Aorta (tissue), 5 donors: Measurements from ENCODE around the gene BTN2A1. TPM values are rescaled to one million over a fixed set of nuclear protein-coding genes. Genes with fewer than 3 reads are reported as not detected.
A peak's percentile ranks its signal among the peaks of the same experiment; 100 is the strongest.

Experiments used
- ATAC-seq: fragments of 200-7000 bp; cut with Tn5 transposase; one replicate; pipeline ENCODE4 v1.9.1; 2022; ENCODE audit warnings: moderate library complexity; ENCODE audit not compliant: low FRiP score
- DNase-seq, 2 donors: peaks; one replicate each; pipeline ENCODE4 v3.0.0-alpha.2; 2020
- H3K27ac ChIP-seq, 2 donors: one replicate each; pipeline ENCODE4 v1.5.1; 2013; ENCODE audit warnings: low read length in 2 of 2, mild to moderate bottlenecking in 2 of 2, moderate library complexity in 2 of 2, control low read depth in 1 of 2, inconsistent platforms in 1 of 2, low read depth in 1 of 2
- H3K27me3 ChIP-seq, 2 donors: one replicate each; pipeline ENCODE4 v1.6.1; 2013; ENCODE audit warnings: control low read depth in 1 of 2, low read length in 1 of 2, mild to moderate bottlenecking in 1 of 2, moderate library complexity in 1 of 2; ENCODE audit not compliant: insufficient read depth in 2 of 2, control insufficient read depth in 1 of 2
- H3K36me3 ChIP-seq, 2 donors: one replicate each; pipeline ENCODE4 v1.6.1; 2013; ENCODE audit warnings: control low read depth in 1 of 2, low read length in 1 of 2, mild to moderate bottlenecking in 1 of 2; ENCODE audit not compliant: insufficient read depth in 2 of 2, control insufficient read depth in 1 of 2
- H3K4me1 ChIP-seq, 2 donors: one replicate each; pipeline ENCODE4 v1.6.1; 2013; ENCODE audit warnings: low read length in 2 of 2, control low read depth in 1 of 2, mild to moderate bottlenecking in 1 of 2, moderate library complexity in 1 of 2; ENCODE audit not compliant: insufficient read depth in 2 of 2, control insufficient read depth in 1 of 2
- H3K4me3 ChIP-seq, 2 donors: one replicate each; pipeline ENCODE4 v1.5.1; 2013; ENCODE audit warnings: low read length in 2 of 2, control low read depth in 1 of 2, mild to moderate bottlenecking in 1 of 2
- H3K9me3 ChIP-seq: one replicate; pipeline ENCODE4 v1.6.1; 2013; ENCODE audit warnings: mild to moderate bottlenecking, low read length; ENCODE audit not compliant: control insufficient read depth
- WGBS, 2 donors: extraction: QIAGEN DNeasy Blood & Tissue Kit; methylation state at CpG; one replicate each; pipeline ENCODE4 v1.1.7; 2013; 5-methylcytosine and 5-hydroxymethylcytosine counted together
- intact Hi-C, 2 donors: fragments of 100-400 bp; cut with DNase I; formaldehyde crosslinking; loops; one replicate each; pipeline versions ENCODE4 v1.14.2 to v1.15.0; 2022
- polyA plus RNA-seq, 2 donors: library from polyadenylated mRNA; stranded (reverse); fragments of 200-250 nt; gene quantifications; one replicate each; pipeline ENCODE4 v1.2.3, GENCODE V29; 2013
- total RNA-seq, 2 donors: library from RNA; stranded (reverse); fragmentation: NEBNext Ultra II Directional; extraction: Animal tissue kit (Norgen Biotek cat#: 25700); gene quantifications; one replicate each; pipeline ENCODE4 v1.2.1, GENCODE V29; 2021
- donor health status: healthy with polysubstance abuse.
- donor health status: Bipolar disorder and iron deficiency.
- donor health status: DM: no; HTN: no; CAD: no.
- donor health status: DM: no; HTN: no; CAD: no.
- donor health status: DM: yes; HTN: yes; CAD: no.

The BTN2A1 gene
- total and polyA plus RNA-seq, 4 donors, result 14.1 to 41.6 (median 39.0) TPM

DNA sequence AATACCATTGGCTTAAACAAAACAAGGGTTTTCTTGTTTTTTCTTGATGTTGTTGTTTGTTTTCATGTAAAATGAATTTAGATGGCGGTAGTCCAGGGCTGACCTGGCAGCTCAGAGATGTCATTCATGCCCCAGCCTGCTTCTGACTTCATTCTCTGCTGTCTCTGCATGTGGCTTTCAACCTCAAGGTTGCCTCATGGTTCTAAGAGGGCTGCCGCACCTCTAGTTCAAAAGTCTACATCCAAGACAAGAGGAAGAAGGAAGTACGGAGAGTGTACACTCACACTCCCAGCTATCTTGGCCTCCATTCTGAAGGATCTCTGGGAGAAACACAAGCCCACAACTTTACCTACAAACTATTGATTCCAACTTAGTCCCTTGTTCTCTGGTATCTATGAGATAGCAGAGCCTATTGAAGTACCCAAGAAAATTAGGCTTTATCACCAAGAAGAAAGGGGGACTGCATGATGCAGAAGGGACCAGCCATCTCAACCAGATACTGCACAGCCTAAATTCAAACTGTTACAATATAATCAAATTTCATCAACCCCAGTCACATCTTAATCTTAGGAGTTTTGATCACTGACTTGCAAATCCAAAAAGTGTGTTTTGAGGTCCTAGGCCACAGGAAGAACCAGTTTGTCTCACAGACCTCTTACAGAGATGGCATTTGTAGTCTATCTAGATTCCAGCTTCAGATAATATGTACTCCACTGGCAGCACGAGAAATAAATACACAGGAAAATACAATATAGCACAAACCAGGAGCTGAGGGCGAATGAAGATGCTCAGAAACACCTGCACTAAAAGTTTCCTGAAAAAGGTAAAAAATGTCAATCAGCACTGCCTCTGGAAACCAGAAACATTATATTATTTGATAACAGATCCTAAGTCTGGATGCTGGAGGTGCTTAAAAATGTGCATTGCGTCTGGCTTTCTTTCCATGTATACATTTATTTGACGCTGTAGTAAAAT is 18.3 kb upstream of the BTN2A1 start:
- intact Hi-C loops, result no loop called here

GRCh38 chr6:26440977-26441358 is 16.8 kb upstream of the BTN2A1 start:
- 21 to 24% methylated on average over 2 of the region's 2 CpGs for WGBS, 2 donors
- H3K4me3 ChIP-seq, result peak overlapping the region; percentile 83 to 95
- H3K27me3 ChIP-seq, result no peaks in the 10 kb centered on the region
- no peak overlapping the region for H3K27ac ChIP-seq
- intact Hi-C loops, result no loop called here
- no peaks in the 10 kb centered on the region for H3K9me3 ChIP-seq
- no peaks in the 10 kb centered on the region for H3K36me3 ChIP-seq
- ATAC-seq (no peak), DNase-seq (no peak)
- H3K4me1 ChIP-seq, result no peaks in the 10 kb centered on the region

More for the DNA sequence above, 18.3 kb upstream of the BTN2A1 start:
- peak overlapping the region; percentile 74 to 83 for H3K4me3 ChIP-seq
- H3K9me3 ChIP-seq, result no peaks in the 10 kb centered on the region
- H3K36me3 ChIP-seq, result no peaks in the 10 kb centered on the region
- ATAC-seq, result no peak
- H3K4me1 ChIP-seq, result no peaks in the 10 kb centered on the region
- H3K27ac ChIP-seq, result no peak overlapping the region
- DNase-seq, result no peak
- no peaks in the 10 kb centered on the region for H3K27me3 ChIP-seq
- WGBS, 2 donors, result 48 to 51% methylated on average over 7 of the region's 7 CpGs

DNA sequence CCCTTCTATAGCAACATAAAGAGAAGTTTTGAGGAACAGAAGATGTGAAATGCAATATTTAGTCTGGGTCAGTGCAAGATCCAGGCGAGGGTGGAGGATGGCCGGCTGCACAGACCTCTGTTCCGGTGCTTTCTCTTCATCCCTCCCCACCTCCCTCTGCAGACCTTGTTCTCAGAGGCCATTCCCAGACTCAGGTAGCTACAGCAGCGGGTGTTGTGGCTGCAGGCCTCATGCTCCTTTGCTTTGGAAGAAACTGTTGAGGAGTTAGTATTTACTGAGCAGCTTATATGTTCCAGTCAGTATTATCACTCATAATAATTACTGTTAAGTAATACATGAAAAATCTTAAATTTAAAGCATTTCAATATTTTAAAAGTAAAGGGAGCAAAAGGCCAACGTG is 15.8 kb upstream of the BTN2A1 start:
- DNase-seq, result no peak
- Histone ChIP-seq H3K4me3 (no peak overlapping the region), H3K27ac (no peak overlapping the region), H3K9me3 (no peaks in the 10 kb centered on the region), H3K36me3 (no peaks in the 10 kb centered on the region), H3K27me3 (no peaks in the 10 kb centered on the region), H3K4me1 (no peaks in the 10 kb centered on the region)
- WGBS, 2 donors, result 82 to 84% methylated on average over 5 of the region's 5 CpGs
- ATAC-seq, result no peak
- intact Hi-C loops, result no loop called here

DNA sequence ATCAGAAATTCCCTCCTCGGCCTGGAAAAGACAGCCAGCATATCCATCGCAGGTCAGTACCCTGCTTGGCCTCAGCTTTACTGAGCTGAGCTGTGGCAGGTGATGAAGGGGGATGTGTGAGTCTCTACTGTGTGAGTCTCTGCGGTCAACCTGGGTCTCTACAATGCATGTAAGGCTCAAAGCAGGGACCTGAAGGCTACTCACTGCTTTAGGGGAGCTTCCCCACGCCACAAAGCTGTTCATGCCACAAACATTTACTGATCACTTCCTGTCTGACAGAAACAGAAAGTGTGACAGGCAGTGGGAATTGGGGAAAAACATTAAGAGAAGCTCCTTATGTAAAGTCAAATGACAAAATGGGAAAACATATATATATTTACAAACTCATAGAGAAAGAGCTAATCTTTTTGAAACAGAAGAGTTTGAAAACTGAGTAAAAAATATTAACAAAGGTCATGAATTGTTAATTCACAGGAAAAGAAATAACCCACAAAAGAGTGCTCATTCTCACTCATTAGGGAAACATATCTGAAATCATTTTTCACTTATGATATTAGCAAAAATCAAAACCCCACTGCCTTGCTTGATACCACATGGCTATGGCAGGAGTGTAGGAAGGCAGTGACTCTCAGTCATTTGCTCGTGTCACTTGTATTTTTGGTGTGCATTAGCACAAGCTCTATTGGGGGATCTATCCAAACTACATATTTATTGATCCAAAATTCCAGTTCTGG is 11.7 kb upstream of the BTN2A1 start:
- DNase-seq (no peak), ATAC-seq (no peak)
- H3K36me3 ChIP-seq, result no peaks in the 10 kb centered on the region
- H3K4me1 ChIP-seq, result no peaks in the 10 kb centered on the region
- H3K27ac ChIP-seq, result no peak overlapping the region
- intact Hi-C loops, result no loop called here
- no peaks in the 10 kb centered on the region for H3K27me3 ChIP-seq
- no peak overlapping the region for H3K4me3 ChIP-seq
- 81 to 91% methylated on average over 5 of the region's 5 CpGs for WGBS, 2 donors
- H3K9me3 ChIP-seq, result no peaks in the 10 kb centered on the region

DNA sequence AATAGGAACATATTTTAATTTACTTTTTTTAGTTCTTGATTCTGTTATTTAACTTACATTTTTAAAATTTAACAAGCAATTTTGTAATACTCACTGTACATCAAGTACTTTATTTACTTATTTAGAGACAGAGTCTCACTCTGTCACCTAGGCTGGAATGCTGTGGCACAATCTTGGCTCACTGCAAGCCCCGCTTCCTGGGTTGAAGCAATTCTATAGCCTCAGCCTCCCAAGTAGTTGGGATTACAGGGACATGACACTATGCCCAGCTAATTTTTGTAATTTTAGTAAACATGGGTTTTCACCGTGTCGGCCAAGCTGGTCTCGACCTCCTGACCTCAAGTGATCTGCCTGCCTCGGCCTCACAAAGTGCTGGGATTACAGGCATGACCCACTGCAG is 10.5 kb upstream of the BTN2A1 start:
- Histone ChIP-seq H3K4me3 (no peak overlapping the region), H3K9me3 (no peaks in the 10 kb centered on the region), H3K36me3 (no peaks in the 10 kb centered on the region), H3K27ac (no peak overlapping the region), H3K4me1 (no peaks in the 10 kb centered on the region), H3K27me3 (no peaks in the 10 kb centered on the region)
- DNase-seq (no peak), ATAC-seq (no peak)
- intact Hi-C loops, result no loop called here
- WGBS, 2 donors, result 88 to 95% methylated on average over 5 of the region's 5 CpGs

- DNase-seq (no peak), ATAC-seq (no peak)
- Histone ChIP-seq H3K36me3 (no peaks in the 10 kb centered on the region), H3K27me3 (no peaks in the 10 kb centered on the region), H3K4me1 (no peaks in the 10 kb centered on the region), H3K9me3 (no peaks in the 10 kb centered on the region), H3K4me3 (no peak overlapping the region), H3K27ac (no peak overlapping the region)
- WGBS, 2 donors, result 87 to 90% methylated on average over 3 of the region's 3 CpGs
- intact Hi-C loops, result loop anchor here in 1 of 2 donors (5.0 kb wide), 1 partner anchor 33 kb away; no protein-coding TSS in a partner anchor
Observed at GRCh38 chr6:26450240-26450639, 7.5 kb upstream of the BTN2A1 start.

GRCh38 chr6:26452631-26453235 is 5.0 kb upstream of the BTN2A1 start:
- no peak overlapping the region for H3K4me3 ChIP-seq
- 77 to 86% methylated on average over 1 of the region's 1 CpG for WGBS, 2 donors
- DNase-seq, result no peak
- H3K36me3 ChIP-seq, result no peaks in the 10 kb centered on the region
- no peaks in the 10 kb centered on the region for H3K4me1 ChIP-seq
- H3K27ac ChIP-seq, result no peak overlapping the region
- no peaks in the 10 kb centered on the region for H3K27me3 ChIP-seq
- no peaks in the 10 kb centered on the region for H3K9me3 ChIP-seq
- intact Hi-C loops, result loop anchor here in 1 of 2 donors (5.0 kb wide), 1 partner anchor 35 kb away; no protein-coding TSS in a partner anchor
- ATAC-seq, result no peak

GRCh38 chr6:26454631-26455030 is 3.1 kb upstream of the BTN2A1 start:
- Histone ChIP-seq H3K27me3 (no peaks in the 10 kb centered on the region), H3K36me3 (no peaks in the 10 kb centered on the region), H3K4me3 (no peak overlapping the region), H3K9me3 (no peaks in the 10 kb centered on the region), H3K4me1 (no peaks in the 10 kb centered on the region), H3K27ac (no peak overlapping the region)
- WGBS, 2 donors, result 95 to 96% methylated on average over 1 of the region's 1 CpG
- DNase-seq, result no peak
- intact Hi-C loops, result loop anchor here in 1 of 2 donors (5.0 kb wide), 1 partner anchor 37 kb away; no protein-coding TSS in a partner anchor
- ATAC-seq, result no peak
